ENCODE measurements around the gene CHIA. TPM values are rescaled to one million over a fixed set of nuclear protein-coding genes. Genes with fewer than 3 reads are reported as not detected.

Gene CHIA
- total and polyA plus RNA-seq, 9 of the 15 experiments (the other 6 are each of a cell fraction or from before 2014, with no cell fraction given), result not detected

GRCh38 chr1:111346089-111346885 is 55.6 kb downstream of the CHIA start (continued):
- TF ChIP-seq PREB (CRISPR knock-in tag; IDR thresholded peaks at IDR 0.05) (0 out of 2 replicates have a peak, but pooled peaks have one; percentile 18), KAT7 (CRISPR knock-in tag; IDR thresholded peaks at IDR 0.05; ENCODE audit: borderline replicate concordance) (no peak), YBX1 (IDR thresholded peaks at IDR 0.05) (no peak), ELK3 (CRISPR knock-in tag; IDR thresholded peaks at IDR 0.05) (no peak), GTF2E2 (tag; IDR thresholded peaks at IDR 0.05) (no peak), RBM25 (IDR thresholded peaks at IDR 0.05; ENCODE audit: low read depth, low read length, severe bottlenecking) (no peak), GATAD2B (IDR thresholded peaks at IDR 0.05; ENCODE audit: borderline replicate concordance) (no peak), HEY1 (CRISPR knock-in tag; IDR thresholded peaks at IDR 0.05; ENCODE audit: borderline replicate concordance) (no peak), CHD7 (IDR thresholded peaks at IDR 0.05; ENCODE audit: low read depth, low read length) (no peak), MLX (CRISPR knock-in tag; conservative IDR thresholded peaks at IDR 0.05) (no peak), HNRNPK (IDR thresholded peaks at IDR 0.05; ENCODE audit: low read depth, low read length, poor library complexity, severe bottlenecking) (no peak), SMC3 (conservative IDR thresholded peaks at IDR 0.05; ENCODE audit: insufficient read depth, low read depth, low read length) (no peak)
